ENCODE data around the gene UBE2S. TPM values are rescaled to one million over a fixed set of nuclear protein-coding genes. Genes with fewer than 3 reads are reported as not detected.

Gene UBE2S
- total RNA-seq, 1 donor from 2014 or later, result 56.2 TPM

- Mint-ChIP-seq H3K4me1 (ENCODE audit: unreplicated experiment) (peaks cover 21% of the 10 kb centered on the region), H3K27ac (ENCODE audit: unreplicated experiment) (no peak overlapping the region), H3K9me3 (ENCODE audit: unreplicated experiment) (no peaks in the 10 kb centered on the region), H3K27me3 (ENCODE audit: unreplicated experiment) (peaks cover 38% of the 10 kb centered on the region), H3K36me3 (ENCODE audit: low read depth, unreplicated experiment) (peaks cover 11% of the 10 kb centered on the region), H3K4me3 (ENCODE audit: unreplicated experiment) (peak overlapping the region; percentile 81)
- DNase-seq (ENCODE audit: low spot score), result peak; percentile 54
- no peak for TF ChIP-seq CTCF (IDR thresholded peaks at IDR 0.05; ENCODE audit: unreplicated experiment)
Measured at GRCh38 chr19:55383279-55384130, 24.1 kb downstream of the UBE2S start.

- H3K9me3 Mint-ChIP-seq (ENCODE audit: unreplicated experiment), result no peaks in the 10 kb centered on the region
- H3K27ac Mint-ChIP-seq (ENCODE audit: unreplicated experiment), result no peak overlapping the region
- no peak for DNase-seq (ENCODE audit: low spot score)
- TF ChIP-seq CTCF (IDR thresholded peaks at IDR 0.05; ENCODE audit: unreplicated experiment), result no peak
- peak overlapping the region; percentile 72 for H3K4me3 Mint-ChIP-seq (ENCODE audit: unreplicated experiment)
- peaks cover 7% of the 10 kb centered on the region for H3K36me3 Mint-ChIP-seq (ENCODE audit: low read depth, unreplicated experiment)
- peaks cover 21% of the 10 kb centered on the region for H3K4me1 Mint-ChIP-seq (ENCODE audit: unreplicated experiment)
- H3K27me3 Mint-ChIP-seq (ENCODE audit: unreplicated experiment), result peaks cover 37% of the 10 kb centered on the region
Measured at GRCh38 chr19:55382522-55383054, 25.0 kb downstream of the UBE2S start.

GRCh38 chr19:55382013-55382412 lies 25.6 kb downstream of the UBE2S start:
- H3K4me3 Mint-ChIP-seq (ENCODE audit: unreplicated experiment), result peak overlapping the region; percentile 13
- peaks cover 7% of the 10 kb centered on the region for H3K36me3 Mint-ChIP-seq (ENCODE audit: low read depth, unreplicated experiment)
- no peak for TF ChIP-seq CTCF (IDR thresholded peaks at IDR 0.05; ENCODE audit: unreplicated experiment)
- H3K27ac Mint-ChIP-seq (ENCODE audit: unreplicated experiment), result no peak overlapping the region
- H3K27me3 Mint-ChIP-seq (ENCODE audit: unreplicated experiment), result peaks cover 33% of the 10 kb centered on the region
- H3K9me3 Mint-ChIP-seq (ENCODE audit: unreplicated experiment), result no peaks in the 10 kb centered on the region
- peaks cover 19% of the 10 kb centered on the region for H3K4me1 Mint-ChIP-seq (ENCODE audit: unreplicated experiment)
- no peak for DNase-seq (ENCODE audit: low spot score)

- Mint-ChIP-seq H3K27me3 (ENCODE audit: unreplicated experiment) (peaks cover 27% of the 10 kb centered on the region), H3K4me3 (ENCODE audit: unreplicated experiment) (no peak overlapping the region), H3K27ac (ENCODE audit: unreplicated experiment) (no peak overlapping the region), H3K4me1 (ENCODE audit: unreplicated experiment) (no peaks in the 10 kb centered on the region), H3K36me3 (ENCODE audit: low read depth, unreplicated experiment) (no peaks in the 10 kb centered on the region), H3K9me3 (ENCODE audit: unreplicated experiment) (no peaks in the 10 kb centered on the region)
- DNase-seq (ENCODE audit: low spot score), result no peak
- no peak for TF ChIP-seq CTCF (IDR thresholded peaks at IDR 0.05; ENCODE audit: unreplicated experiment)
Measured at GRCh38 chr19:55379174-55379573, 28.4 kb downstream of the UBE2S start.

Data from endothelial cell (in vitro differentiated cells).